Gastrocnemius medialis (tissue), 4 donors: ENCODE results near the gene FXN.

ENCODE experiments used
- POLR2A ChIP-seq, 2 donors: fragments of 450-650 bp; IDR thresholded peaks; one replicate each; pipeline ENCODE4 v1.6.1; 2017; ENCODE audit warnings: antibody characterized with exemption in 2 of 2, mild to moderate bottlenecking in 2 of 2, moderate library complexity in 2 of 2
- TF ChIP-seq, protein P1 (sequence below), 5 experiments: fragments of 450-650 bp in 3 of 5; fragments of 200-600 bp in 2 of 5; sonication (generic) in 2 of 5; IDR thresholded peaks in 4 of 5; conservative IDR thresholded peaks in 1 of 5; 1 replicate in 4 of 5; 2 replicates in 1 of 5; pipeline ENCODE4 v1.5.1; 2016 to 2019; ENCODE audit warnings: antibody characterized with exemption in 5 of 5, mild to moderate bottlenecking in 3 of 5, moderate library complexity in 3 of 5

DNA sequence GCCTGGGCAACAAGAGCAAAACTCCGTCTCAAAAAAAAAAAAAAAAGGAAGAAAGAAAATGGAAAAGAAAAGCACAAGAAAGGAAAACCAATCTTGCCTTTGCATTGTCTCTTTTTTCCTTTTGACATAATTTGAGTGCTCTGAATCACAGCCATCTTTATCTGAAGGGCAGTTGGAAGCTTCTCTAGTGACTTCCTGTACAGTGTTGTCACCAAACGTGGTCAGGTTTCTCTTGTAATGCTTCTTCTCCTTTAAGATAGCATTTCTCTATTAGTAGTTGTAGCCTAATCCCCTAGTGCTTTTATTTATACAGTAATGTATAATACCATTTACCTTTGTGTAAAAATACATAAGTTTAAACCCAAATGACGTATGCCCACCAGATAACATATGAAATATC, 39.8 kb upstream of the FXN start:
- TF ChIP-seq, protein P1, sequence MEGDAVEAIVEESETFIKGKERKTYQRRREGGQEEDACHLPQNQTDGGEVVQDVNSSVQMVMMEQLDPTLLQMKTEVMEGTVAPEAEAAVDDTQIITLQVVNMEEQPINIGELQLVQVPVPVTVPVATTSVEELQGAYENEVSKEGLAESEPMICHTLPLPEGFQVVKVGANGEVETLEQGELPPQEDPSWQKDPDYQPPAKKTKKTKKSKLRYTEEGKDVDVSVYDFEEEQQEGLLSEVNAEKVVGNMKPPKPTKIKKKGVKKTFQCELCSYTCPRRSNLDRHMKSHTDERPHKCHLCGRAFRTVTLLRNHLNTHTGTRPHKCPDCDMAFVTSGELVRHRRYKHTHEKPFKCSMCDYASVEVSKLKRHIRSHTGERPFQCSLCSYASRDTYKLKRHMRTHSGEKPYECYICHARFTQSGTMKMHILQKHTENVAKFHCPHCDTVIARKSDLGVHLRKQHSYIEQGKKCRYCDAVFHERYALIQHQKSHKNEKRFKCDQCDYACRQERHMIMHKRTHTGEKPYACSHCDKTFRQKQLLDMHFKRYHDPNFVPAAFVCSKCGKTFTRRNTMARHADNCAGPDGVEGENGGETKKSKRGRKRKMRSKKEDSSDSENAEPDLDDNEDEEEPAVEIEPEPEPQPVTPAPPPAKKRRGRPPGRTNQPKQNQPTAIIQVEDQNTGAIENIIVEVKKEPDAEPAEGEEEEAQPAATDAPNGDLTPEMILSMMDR (IDR thresholded peaks at IDR 0.05 in 4 of 5, conservative IDR thresholded peaks at IDR 0.05 in 1 of 5) = no peak
- TF ChIP-seq POLR2A (IDR thresholded peaks at IDR 0.05) = no peak
